Nephron progenitor cell (in vitro differentiated cells): Measurements from ENCODE around the gene TK2.

Experiments
- DNase-seq: peaks from one replicate; pipeline ENCODE4 v3.0.0; 2021
- H3K27ac Mint-ChIP-seq: 2 replicates; pipeline ENCODE4 v1.8.0; 2021; ENCODE audit warnings: mild to moderate bottlenecking, moderate library complexity, mixed read lengths
- H3K27me3 Mint-ChIP-seq: 2 replicates; pipeline ENCODE4 v1.8.0; 2021; ENCODE audit warnings: mild to moderate bottlenecking, low read depth, mixed read lengths; ENCODE audit not compliant: poor library complexity
- H3K36me3 Mint-ChIP-seq: 2 replicates; pipeline ENCODE4 v1.8.0; 2021; ENCODE audit warnings: low read depth, mixed read lengths
- H3K4me1 Mint-ChIP-seq: 2 replicates; pipeline ENCODE4 v1.8.0; 2021; ENCODE audit warnings: mixed read lengths
- H3K4me3 Mint-ChIP-seq: 2 replicates; pipeline ENCODE4 v1.8.0; 2021; ENCODE audit warnings: mild to moderate bottlenecking, moderate library complexity, mixed read lengths
- H3K9me3 Mint-ChIP-seq: 2 replicates; pipeline ENCODE4 v1.8.0; 2021; ENCODE audit warnings: mild to moderate bottlenecking, moderate library complexity, mixed read lengths
- CTCF ChIP-seq: fragments of 200-600 bp; sonication (generic); IDR thresholded peaks from 2 replicates; pipeline ENCODE4 v1.5.0; 2021; ENCODE audit warnings: antibody characterized with exemption

TK2 gene

GRCh38 chr16:66521951-66522771, 27.8 kb downstream of the TK2 start:
- H3K36me3 Mint-ChIP-seq = peaks cover 27% of the 10 kb centered on the region
- H3K4me3 Mint-ChIP-seq = no peak overlapping the region
- no peaks in the 10 kb centered on the region for H3K27me3 Mint-ChIP-seq
- H3K4me1 Mint-ChIP-seq = peaks cover 8% of the 10 kb centered on the region
- H3K9me3 Mint-ChIP-seq = no peaks in the 10 kb centered on the region
- no peak overlapping the region for H3K27ac Mint-ChIP-seq
- no peak for DNase-seq
- no peak for TF ChIP-seq CTCF

- Mint-ChIP-seq H3K27me3 (no peaks in the 10 kb centered on the region), H3K36me3 (peaks cover 33% of the 10 kb centered on the region), H3K27ac (no peak overlapping the region), H3K9me3 (no peaks in the 10 kb centered on the region), H3K4me3 (no peak overlapping the region), H3K4me1 (peaks cover 17% of the 10 kb centered on the region)
- no peak for TF ChIP-seq CTCF
- DNase-seq = no peak
Measured at GRCh38 chr16:66521252-66521713, 28.6 kb downstream of the TK2 start.

- TF ChIP-seq CTCF = no peak
- H3K36me3 Mint-ChIP-seq = peaks cover 31% of the 10 kb centered on the region
- H3K27ac Mint-ChIP-seq = no peak overlapping the region
- peaks cover 19% of the 10 kb centered on the region for H3K4me1 Mint-ChIP-seq
- H3K9me3 Mint-ChIP-seq = no peaks in the 10 kb centered on the region
- H3K4me3 Mint-ChIP-seq = no peak overlapping the region
- no peaks in the 10 kb centered on the region for H3K27me3 Mint-ChIP-seq
- DNase-seq = no peak
Measured at GRCh38 chr16:66520406-66521170, 29.3 kb downstream of the TK2 start.

- Mint-ChIP-seq H3K36me3 (peaks cover 40% of the 10 kb centered on the region), H3K9me3 (no peaks in the 10 kb centered on the region), H3K27me3 (peaks cover 2% of the 10 kb centered on the region), H3K27ac (no peak overlapping the region), H3K4me1 (peaks cover 19% of the 10 kb centered on the region), H3K4me3 (no peak overlapping the region)
- DNase-seq = no peak
- TF ChIP-seq CTCF = no peak
Measured at GRCh38 chr16:66519482-66520373, 30.2 kb downstream of the TK2 start.

GRCh38 chr16:66517586-66518263, 32.2 kb downstream of the TK2 start:
- TF ChIP-seq CTCF = no peak
- no peak overlapping the region for H3K4me3 Mint-ChIP-seq
- no peaks in the 10 kb centered on the region for H3K9me3 Mint-ChIP-seq
- DNase-seq = no peak
- peaks cover 24% of the 10 kb centered on the region for H3K4me1 Mint-ChIP-seq
- H3K27ac Mint-ChIP-seq = peak overlapping the region; percentile 84
- H3K27me3 Mint-ChIP-seq = peaks cover 2% of the 10 kb centered on the region
- peaks cover 55% of the 10 kb centered on the region for H3K36me3 Mint-ChIP-seq
